ENCODE measurements around the gene TMC5.

GRCh38 chr16:19380328-19380727 lies 37.4 kb upstream of the TMC5 start:
- TF ChIP-seq CTCF (IDR thresholded peaks at IDR 0.05) (no peak), POLR2A (IDR thresholded peaks at IDR 0.05) (no peak)

Data from esophagus squamous epithelium (tissue), 4 donors.